Measurements from ENCODE around the gene ATP4B. TPM values are rescaled to one million over a fixed set of nuclear protein-coding genes. Genes with fewer than 3 reads are reported as not detected.

Gene ATP4B
- total RNA-seq, 2 donors from 2014 or later, result not detected

GRCh38 chr13:113638173-113638746 lies 19.7 kb downstream of the ATP4B start:
- no peak for TF ChIP-seq CTCF (IDR thresholded peaks at IDR 0.05)
- no peak overlapping the region for H3K27ac ChIP-seq
- peaks cover 4% of the 10 kb centered on the region for H3K36me3 ChIP-seq
- no peaks in the 10 kb centered on the region for H3K27me3 ChIP-seq
- H3K4me1 ChIP-seq, result no peaks in the 10 kb centered on the region
- no peaks in the 10 kb centered on the region for H3K9me3 ChIP-seq
- intact Hi-C loops (cut with DNase I), result no loop called here
- H3K4me3 ChIP-seq, result no peak overlapping the region
- H3K9ac ChIP-seq (ENCODE audit: low read depth in 2 of 2, low read length in 2 of 2), result no peak overlapping the region
- DNase-seq, result no peak

- intact Hi-C loops (cut with DNase I), result no loop called here
- H3K4me1 ChIP-seq, result no peaks in the 10 kb centered on the region
- peaks cover 4% of the 10 kb centered on the region for H3K36me3 ChIP-seq
- no peaks in the 10 kb centered on the region for H3K9me3 ChIP-seq
- no peak for DNase-seq
- no peak overlapping the region for H3K4me3 ChIP-seq
- H3K9ac ChIP-seq (ENCODE audit: low read depth in 2 of 2, low read length in 2 of 2), result no peak overlapping the region
- no peaks in the 10 kb centered on the region for H3K27me3 ChIP-seq
- no peak for TF ChIP-seq CTCF (IDR thresholded peaks at IDR 0.05)
- no peak overlapping the region for H3K27ac ChIP-seq
Measured at GRCh38 chr13:113637262-113638160, 20.5 kb downstream of the ATP4B start.

DNA sequence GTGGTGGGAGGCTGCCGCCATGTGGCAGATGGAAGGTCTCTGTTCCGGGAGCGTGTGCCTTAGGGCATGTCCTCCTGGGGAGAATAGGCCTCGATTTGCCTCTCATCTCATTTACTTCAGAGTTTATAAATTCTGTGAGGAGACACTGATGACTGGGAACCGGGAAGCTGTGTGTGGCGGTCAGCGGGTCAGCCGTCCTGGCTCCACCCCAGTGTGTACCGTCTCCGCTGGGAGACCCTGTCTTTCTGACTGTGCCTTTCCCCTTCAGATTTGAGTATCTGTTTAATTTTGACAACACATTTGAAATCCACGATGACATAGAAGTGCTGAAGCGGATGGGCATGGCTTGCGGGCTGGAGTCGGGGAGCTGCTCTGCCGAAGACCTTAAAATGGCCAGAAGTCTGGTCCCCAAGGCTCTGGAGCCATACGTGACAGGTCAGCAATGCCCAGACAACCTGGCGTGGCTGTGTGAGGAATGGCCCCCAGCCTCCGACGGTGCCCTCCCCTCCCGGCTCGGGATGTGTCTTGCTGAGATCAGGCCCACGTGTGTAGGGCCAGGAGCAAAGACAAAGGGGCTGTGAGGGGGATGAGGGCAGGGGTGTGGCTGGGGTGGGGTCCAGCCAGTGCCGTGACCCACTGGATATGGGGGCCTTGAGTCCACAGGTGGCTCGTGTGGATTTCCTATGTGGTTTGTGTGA lies 21.6 kb downstream of the ATP4B start:
- TF ChIP-seq CTCF (IDR thresholded peaks at IDR 0.05), result no peak
- no peak for DNase-seq
- no peaks in the 10 kb centered on the region for H3K9me3 ChIP-seq
- no peak overlapping the region for H3K9ac ChIP-seq (ENCODE audit: low read depth in 2 of 2, low read length in 2 of 2)
- H3K36me3 ChIP-seq, result peaks cover 4% of the 10 kb centered on the region
- H3K27me3 ChIP-seq, result no peaks in the 10 kb centered on the region
- H3K4me3 ChIP-seq, result no peak overlapping the region
- no peaks in the 10 kb centered on the region for H3K4me1 ChIP-seq
- no peak overlapping the region for H3K27ac ChIP-seq
- intact Hi-C loops (cut with DNase I), result no loop called here

DNA sequence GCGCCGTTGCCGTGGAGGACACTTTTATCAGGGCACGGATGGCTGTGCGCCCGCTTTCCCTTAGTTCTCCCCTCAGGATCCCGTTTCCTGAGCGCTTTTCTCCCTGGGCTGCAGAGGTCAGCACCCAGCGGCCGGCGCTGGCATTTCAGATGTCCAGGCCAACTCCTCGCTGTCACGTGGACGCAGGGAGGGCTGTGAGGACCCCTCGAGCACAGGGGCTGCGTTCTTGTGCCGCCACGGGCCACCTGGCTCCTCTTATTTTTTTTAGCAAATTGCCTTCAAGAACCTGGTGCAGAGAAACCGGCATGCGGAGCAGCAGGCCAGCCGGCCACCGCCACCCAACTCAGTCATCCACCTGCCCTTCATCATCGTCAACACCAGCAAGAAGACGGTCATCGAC lies 22.3 kb downstream of the ATP4B start:
- no peak for TF ChIP-seq CTCF (IDR thresholded peaks at IDR 0.05)

DNA sequence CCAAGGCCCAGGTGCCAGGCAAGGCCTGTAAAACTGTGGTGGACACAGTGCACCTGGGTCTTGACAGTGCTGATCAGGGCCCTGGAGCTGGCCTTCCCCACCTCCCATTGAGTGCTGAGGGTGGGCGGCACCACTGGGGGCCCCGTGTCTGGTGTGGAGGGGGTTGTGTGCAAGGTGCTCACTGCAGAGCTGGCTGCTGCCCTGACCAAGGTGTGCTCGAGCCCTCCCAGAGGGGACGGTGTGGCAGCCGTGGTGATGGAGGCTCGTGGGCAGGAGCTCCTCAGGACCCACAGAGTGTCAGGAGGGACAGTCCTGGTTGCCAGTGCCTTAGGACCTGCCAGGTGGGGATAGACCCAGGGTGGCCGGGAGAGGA lies 23.0 kb downstream of the ATP4B start:
- Histone ChIP-seq H3K27ac (no peak overlapping the region), H3K27me3 (no peaks in the 10 kb centered on the region), H3K4me3 (no peak overlapping the region), H3K9me3 (no peaks in the 10 kb centered on the region), H3K9ac (ENCODE audit: low read depth in 2 of 2, low read length in 2 of 2) (no peak overlapping the region), H3K4me1 (no peaks in the 10 kb centered on the region), H3K36me3 (peaks cover 4% of the 10 kb centered on the region)
- intact Hi-C loops (cut with DNase I), result no loop called here
- DNase-seq, result no peak
- TF ChIP-seq CTCF (IDR thresholded peaks at IDR 0.05), result no peak

More for the DNA sequence above, 22.3 kb downstream of the ATP4B start:
- Histone ChIP-seq H3K4me3 (no peak overlapping the region), H3K4me1 (no peaks in the 10 kb centered on the region), H3K9me3 (no peaks in the 10 kb centered on the region), H3K27me3 (no peaks in the 10 kb centered on the region), H3K27ac (no peak overlapping the region), H3K36me3 (peaks cover 4% of the 10 kb centered on the region), H3K9ac (ENCODE audit: low read depth in 2 of 2, low read length in 2 of 2) (no peak overlapping the region)
- no peak for DNase-seq
- intact Hi-C loops (cut with DNase I), result no loop called here

Measured in colonic mucosa (tissue), 4 donors.